Testis (tissue), 3 donors: ENCODE measurements around the gene CFAP61. TPM values are rescaled to one million over a fixed set of nuclear protein-coding genes. Genes with fewer than 3 reads are reported as not detected.

Experiments
- DNase-seq: peaks from one replicate; pipeline ENCODE4 v3.0.0-alpha.2; 2019
- H3K27ac ChIP-seq, 2 donors: fragments of 200-600 bp; sonication (generic); one replicate each; pipeline ENCODE4 v1.5.1; 2019
- H3K27me3 ChIP-seq: fragments of 200-600 bp; sonication (generic); one replicate; pipeline ENCODE4 v1.5.1; 2019
- H3K36me3 ChIP-seq: fragments of 200-600 bp; sonication (generic); one replicate; pipeline ENCODE4 v1.5.1; 2017; ENCODE audit warnings: low read depth; ENCODE audit errors: missing control alignments
- H3K4me1 ChIP-seq: fragments of 200-600 bp; sonication (generic); one replicate; pipeline ENCODE4 v1.5.1; 2019
- H3K4me3 ChIP-seq, 2 donors: fragments of 200-600 bp; sonication (generic); one replicate each; pipeline ENCODE4 v1.5.1; 2017 to 2019
- H3K9me3 ChIP-seq: fragments of 200-600 bp; sonication (generic); one replicate; pipeline ENCODE4 v1.5.1; 2017
- CTCF ChIP-seq, 3 experiments: fragments of 450-650 bp in 2 of 3; fragments of 200-600 bp in 1 of 3; sonication (generic) in 1 of 3; IDR thresholded peaks; one replicate each; pipeline ENCODE4 v1.5.1; 2016 to 2019; ENCODE audit warnings: antibody characterized with exemption in 3 of 3, mild to moderate bottlenecking in 2 of 3, moderate library complexity in 1 of 3
- POLR2A ChIP-seq: fragments of 450-650 bp; IDR thresholded peaks from one replicate; pipeline ENCODE4 v1.6.1; 2017; ENCODE audit warnings: antibody characterized with exemption, mild to moderate bottlenecking, moderate library complexity
- WGBS, 2 donors: methylation state at CpG; one replicate each; pipeline ENCODE4 v1.1.5; 2018; 5-methylcytosine and 5-hydroxymethylcytosine counted together
- intact Hi-C: fragments of 100-400 bp; cut with DNase I; formaldehyde crosslinking; loops from one replicate; pipeline ENCODE4 v1.15.1; 2023; ENCODE audit warnings: low total_unique reads
- polyA plus RNA-seq: library from polyadenylated mRNA; stranded (reverse); fragments of 350-450 nt; fragmentation: Illumina TruSeq; extraction: RNeasy Lipid Tissue Mini Kit (QIAGEN cat#74804); gene quantifications from one replicate; pipeline ENCODE4 v1.2.3, GENCODE V29; 2014; ENCODE audit warnings: low read depth, low replicate concordance; ENCODE audit not compliant: insufficient read depth
- total RNA-seq, 2 donors: library from RNA; depleted of rRNA; stranded (reverse); fragments of >200 nt; gene quantifications; one replicate each; pipeline ENCODE4 v1.2.3, GENCODE V29; 2016

CFAP61 gene
- total and polyA plus RNA-seq, 3 donors from 2014 or later, result 21.4 to 76.0 (median 27.3) TPM

DNA sequence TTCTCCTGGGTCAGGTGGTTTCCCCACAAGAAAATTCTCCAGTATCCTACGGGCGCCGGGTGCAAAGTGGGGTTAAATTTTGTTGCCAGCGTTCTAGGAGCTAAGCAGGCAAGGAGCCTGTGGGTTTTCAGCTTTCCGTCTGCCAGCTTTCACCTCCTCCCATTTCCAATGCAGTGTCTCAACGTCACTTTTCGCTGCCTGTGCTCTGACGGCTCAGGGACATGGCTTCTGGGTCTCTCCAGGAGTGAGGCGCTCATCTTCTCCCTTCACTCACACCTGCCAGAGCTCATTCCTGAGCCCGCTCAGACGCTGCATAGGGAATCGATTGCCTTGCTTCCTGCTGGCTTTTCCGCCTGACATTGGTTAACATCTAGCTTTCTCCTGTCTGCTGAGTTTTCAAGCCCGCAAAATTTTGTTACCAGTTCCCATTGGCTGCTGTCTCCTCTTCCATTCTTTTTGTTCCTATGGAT is 42.5 kb upstream of the CFAP61 start:
- Histone ChIP-seq H3K27me3 (no peaks in the 10 kb centered on the region), H3K27ac (peak overlapping the region in 1 of 2 donors; percentile 3), H3K9me3 (no peaks in the 10 kb centered on the region), H3K4me1 (peaks cover 5% of the 10 kb centered on the region), H3K36me3 (no peaks in the 10 kb centered on the region), H3K4me3 (no peak overlapping the region)
- DNase-seq, result no peak
- 69 to 73% methylated on average over 12 to 14 of the region's 14 CpGs for WGBS, 2 donors
- intact Hi-C loops, result loop anchor here (10.0 kb wide), 1 partner anchor 315 kb away; no protein-coding TSS in a partner anchor
- TF ChIP-seq POLR2A, result no peak
- no peak for TF ChIP-seq CTCF (IDR thresholded peaks at IDR 0.05)

GRCh38 chr20:20010639-20011500 is 41.5 kb upstream of the CFAP61 start:
- no peak overlapping the region for H3K4me3 ChIP-seq
- 23 to 27% methylated on average over 4 of the region's 4 CpGs for WGBS, 2 donors
- H3K36me3 ChIP-seq, result no peaks in the 10 kb centered on the region
- no peaks in the 10 kb centered on the region for H3K9me3 ChIP-seq
- intact Hi-C loops, result no loop called here
- TF ChIP-seq CTCF (IDR thresholded peaks at IDR 0.05) (no peak), POLR2A (no peak)
- H3K4me1 ChIP-seq, result peaks cover 5% of the 10 kb centered on the region
- no peak for DNase-seq
- peak overlapping the region in 1 of 2 donors; percentile 3 for H3K27ac ChIP-seq
- H3K27me3 ChIP-seq, result no peaks in the 10 kb centered on the region

- intact Hi-C loops, result no loop called here
- TF ChIP-seq CTCF (IDR thresholded peaks at IDR 0.05), result no peak
- no peak for TF ChIP-seq POLR2A
- Histone ChIP-seq H3K27ac (no peak overlapping the region), H3K4me1 (peaks cover 5% of the 10 kb centered on the region), H3K27me3 (no peaks in the 10 kb centered on the region), H3K36me3 (no peaks in the 10 kb centered on the region), H3K9me3 (no peaks in the 10 kb centered on the region), H3K4me3 (no peak overlapping the region)
- 85 to 90% methylated on average over 2 of the region's 2 CpGs for WGBS, 2 donors
- DNase-seq, result no peak
Observed at GRCh38 chr20:20012541-20012940, 39.8 kb upstream of the CFAP61 start.

GRCh38 chr20:20014659-20015058 is 37.7 kb upstream of the CFAP61 start:
- H3K36me3 ChIP-seq, result no peaks in the 10 kb centered on the region

More at GRCh38 chr20:20014659-20015058, 37.7 kb upstream of the CFAP61 start:
- DNase-seq, result no peak
- peaks cover 18% of the 10 kb centered on the region for H3K4me1 ChIP-seq
- WGBS, 2 donors, result 59 to 62% methylated on average over 2 of the region's 2 CpGs
- no peaks in the 10 kb centered on the region for H3K9me3 ChIP-seq
- H3K4me3 ChIP-seq, result no peak overlapping the region
- no peak for TF ChIP-seq CTCF (IDR thresholded peaks at IDR 0.05)
- no peak for TF ChIP-seq POLR2A
- no peaks in the 10 kb centered on the region for H3K27me3 ChIP-seq
- intact Hi-C loops, result no loop called here
- no peak overlapping the region for H3K27ac ChIP-seq
